GM19238 (cell line): Measurements from ENCODE around the gene MRTFA.

ENCODE experiments used
- DNase-seq: peaks from one replicate; pipeline ENCODE4 v3.0.0; 2011; ENCODE audit warnings: low spot score; ENCODE audit not compliant: insufficient read length

Gene MRTFA

DNA sequence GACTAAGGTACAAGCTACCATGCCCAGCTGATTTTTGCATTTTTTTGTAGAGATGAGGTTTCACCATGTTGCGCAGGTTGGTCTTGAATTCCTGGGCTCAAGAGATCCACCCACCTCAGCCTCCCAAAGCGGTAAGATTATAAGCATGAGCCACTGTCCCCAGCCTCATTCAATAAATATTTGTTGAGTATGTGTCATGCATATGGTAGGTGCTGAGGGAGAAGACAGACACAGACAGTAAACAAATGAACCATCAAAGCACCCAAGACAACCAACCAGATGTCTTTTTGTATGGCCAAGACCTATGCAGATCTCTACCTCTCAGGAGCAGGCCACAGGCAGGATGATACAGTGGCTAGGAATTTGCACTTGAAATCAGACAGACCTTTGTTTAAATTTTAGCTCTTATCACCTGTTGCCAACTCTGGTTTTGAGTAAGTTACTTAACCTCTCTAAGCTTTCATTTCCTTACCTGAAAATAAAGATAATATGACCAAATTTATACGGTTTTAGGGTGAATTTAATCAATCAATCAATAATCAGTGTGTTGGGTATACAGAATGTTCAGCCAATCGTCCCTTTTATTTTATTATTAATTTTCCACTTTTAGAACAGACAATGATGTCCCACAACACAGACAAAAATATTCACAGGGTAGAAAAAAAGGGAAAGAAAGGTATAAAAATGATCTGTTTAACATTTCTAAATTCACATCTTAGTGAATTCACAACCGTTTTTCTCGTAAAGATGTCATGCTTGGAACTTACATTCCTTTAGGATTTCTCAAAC lies 137.9 kb downstream of the MRTFA start:
- no peak for DNase-seq

DNA sequence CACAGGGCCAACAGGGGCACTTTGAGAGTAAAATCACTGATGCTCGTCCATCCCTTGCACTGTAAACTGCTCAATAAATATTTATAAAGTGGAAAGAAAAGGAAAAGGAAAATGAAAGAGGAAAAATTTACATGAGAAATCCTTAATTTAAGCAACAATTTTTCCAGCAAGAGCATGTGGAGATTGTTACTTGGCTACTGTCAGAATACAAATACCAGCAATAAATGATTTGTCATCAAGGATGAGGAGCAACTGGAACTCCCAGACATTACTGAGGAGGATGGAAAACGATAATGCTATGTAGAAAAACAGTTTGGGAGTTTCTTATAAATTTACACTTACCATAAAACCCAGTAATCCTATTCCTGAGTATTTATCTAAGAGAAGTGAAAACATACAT lies 143.1 kb downstream of the MRTFA start:
- no peak for DNase-seq

DNA sequence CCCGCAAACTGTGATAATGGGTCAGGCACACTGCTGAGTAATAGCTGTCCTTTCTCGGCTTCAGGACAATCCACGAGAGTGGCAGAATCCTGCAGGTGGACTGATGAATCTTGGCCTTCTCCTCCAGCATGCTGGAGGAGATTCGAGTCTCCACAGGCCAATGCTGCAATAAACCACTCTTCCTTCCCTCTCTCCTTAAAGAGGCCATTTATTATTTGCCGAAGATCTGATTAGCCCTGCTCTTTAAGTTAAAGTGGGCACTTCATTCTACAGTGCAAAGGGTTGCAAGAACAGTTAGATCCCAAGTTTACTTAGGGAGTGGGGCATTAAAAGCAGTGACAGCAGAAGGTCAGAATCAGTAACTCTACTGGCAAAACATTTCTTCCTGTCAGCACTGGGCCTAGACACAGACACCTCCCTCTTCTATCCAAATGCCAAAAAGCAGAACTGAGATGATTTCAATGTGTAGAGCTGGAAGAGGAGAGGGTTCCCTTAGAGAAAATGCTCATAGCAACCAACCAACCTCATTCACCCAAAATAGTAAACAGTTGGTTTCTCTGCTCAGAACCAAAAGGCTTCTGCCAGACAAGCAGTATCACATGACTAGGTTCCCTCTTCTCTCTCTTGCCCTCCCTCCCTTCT lies 144.4 kb downstream of the MRTFA start:
- peak; percentile 47 for DNase-seq

DNA sequence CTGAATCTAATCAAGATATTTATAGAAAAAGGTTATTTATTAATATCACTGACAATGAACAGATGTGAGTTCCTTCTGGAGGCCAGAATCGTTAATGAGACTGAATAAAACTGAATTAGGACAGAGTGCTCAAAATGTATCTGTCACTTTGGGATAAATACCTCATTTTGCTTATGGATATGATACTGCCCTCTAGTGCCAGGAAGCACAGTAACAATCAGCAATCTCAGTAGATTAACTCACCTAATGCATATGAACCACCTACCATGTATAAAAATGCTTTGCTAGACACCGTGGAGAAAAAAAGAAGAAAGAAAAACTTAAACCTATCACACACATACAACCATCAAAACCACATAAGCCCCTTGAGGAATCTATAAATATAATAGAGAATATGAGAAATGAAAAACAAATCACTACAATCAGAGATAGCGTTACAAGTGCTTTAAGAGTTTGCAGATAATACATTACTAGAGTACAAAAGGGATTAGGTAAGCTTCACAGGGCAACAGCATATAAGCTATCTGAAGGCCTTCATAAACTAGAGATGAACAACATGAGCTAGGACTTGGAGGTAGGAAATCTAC lies 148.8 kb downstream of the MRTFA start:
- DNase-seq, result no peak

DNA sequence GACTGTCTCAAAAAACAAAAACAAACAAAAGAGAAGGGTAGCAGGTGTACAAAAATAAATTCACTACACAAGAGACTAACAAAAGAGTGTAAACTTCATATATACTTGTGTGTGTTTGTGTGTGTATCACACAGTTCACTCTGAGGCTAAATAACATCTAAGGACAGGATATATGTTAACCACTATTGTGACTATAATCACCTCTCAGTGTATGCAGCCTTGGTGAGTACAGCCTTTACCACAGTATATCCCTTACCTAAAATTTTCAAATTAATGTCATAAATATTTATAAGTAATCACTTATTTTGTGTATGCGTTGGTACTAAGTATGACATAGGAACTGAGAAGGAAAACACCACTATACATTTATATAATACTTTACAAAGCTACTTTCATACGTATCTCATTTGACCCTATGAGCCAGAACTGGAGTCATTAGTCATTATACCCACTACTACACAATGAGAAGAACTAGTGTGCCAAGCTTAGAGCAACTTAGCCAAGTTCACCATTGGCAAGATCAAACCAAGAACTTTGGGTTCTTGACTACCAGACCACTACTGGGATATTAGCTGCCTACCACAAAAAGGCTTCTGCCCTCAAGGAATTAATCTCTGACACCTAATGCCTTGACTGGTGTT lies 149.4 kb downstream of the MRTFA start:
- no peak for DNase-seq

DNA sequence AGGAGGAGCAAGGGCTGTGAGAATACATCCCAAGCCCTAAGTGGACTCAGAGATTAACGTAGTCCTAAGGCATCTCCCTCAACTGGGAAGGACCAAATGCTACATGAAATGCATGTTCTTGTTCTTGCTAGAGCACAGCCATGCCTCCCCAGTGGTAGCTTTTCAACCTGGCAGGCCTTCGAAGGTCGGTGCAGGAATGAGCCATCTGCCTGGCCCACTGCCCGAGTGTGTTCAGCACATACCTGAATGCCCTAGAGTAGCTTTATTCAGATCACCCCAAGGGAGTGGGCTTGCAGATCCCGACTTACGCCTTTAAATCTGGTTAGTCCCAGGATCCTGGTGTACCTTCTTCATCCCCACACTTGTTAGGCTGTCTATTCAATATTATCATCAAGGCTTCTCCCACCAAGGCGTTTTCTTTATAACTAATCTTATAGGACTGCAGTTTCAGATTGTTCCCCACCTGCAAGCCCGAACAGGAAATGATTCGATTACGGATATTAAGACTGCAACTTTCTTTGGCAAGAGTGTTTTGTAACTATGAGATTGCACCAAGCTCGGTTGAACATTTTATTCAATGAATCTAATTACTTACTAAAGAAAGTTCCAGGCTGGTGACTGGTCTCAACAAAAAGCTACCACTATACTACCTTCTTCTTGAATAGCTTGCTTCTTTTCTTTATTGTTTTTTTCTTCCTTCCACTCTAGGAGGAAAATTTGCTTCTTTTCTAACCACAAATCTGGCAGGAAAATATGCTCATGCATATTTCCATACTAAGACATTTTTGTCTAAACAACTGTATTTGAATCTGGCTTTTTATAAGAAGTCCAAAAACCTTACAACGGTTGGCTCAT lies 150.5 kb downstream of the MRTFA start:
- no peak for DNase-seq

DNA sequence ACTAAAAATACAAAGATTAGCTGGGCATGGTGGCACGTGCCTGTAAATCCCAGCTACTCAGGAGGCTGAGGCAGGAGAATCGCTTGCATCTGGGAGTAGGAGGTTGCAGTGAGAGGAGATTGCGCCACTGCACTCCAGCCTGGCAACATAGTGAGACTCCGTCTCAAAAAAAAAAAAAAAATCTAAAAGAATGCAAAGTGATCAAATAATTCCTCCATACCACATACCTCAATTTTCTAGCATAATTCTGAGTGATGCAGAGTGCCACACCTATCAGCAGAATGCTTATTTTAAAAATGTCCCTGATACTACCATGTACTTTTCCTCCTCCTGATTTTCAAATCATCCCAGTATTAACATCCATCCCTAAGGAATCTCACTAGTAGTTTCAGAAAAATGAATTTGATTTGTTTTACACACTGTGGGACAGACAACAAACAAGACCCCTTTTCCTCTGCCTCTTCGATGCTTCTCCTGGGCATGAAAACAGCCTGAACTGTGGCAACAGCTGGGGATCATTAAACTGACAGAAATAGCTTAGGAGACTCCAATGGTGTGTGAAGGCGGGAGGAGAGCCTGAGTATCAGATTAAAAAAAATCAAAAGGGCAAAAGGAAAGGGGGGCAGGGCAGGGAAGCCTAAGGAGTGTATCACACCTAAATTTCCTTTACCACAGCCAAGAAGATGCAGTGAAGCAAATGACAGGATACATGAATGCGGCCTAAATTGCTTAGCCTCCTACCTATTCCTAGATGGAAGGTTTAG lies 151.4 kb downstream of the MRTFA start:
- no peak for DNase-seq

DNA sequence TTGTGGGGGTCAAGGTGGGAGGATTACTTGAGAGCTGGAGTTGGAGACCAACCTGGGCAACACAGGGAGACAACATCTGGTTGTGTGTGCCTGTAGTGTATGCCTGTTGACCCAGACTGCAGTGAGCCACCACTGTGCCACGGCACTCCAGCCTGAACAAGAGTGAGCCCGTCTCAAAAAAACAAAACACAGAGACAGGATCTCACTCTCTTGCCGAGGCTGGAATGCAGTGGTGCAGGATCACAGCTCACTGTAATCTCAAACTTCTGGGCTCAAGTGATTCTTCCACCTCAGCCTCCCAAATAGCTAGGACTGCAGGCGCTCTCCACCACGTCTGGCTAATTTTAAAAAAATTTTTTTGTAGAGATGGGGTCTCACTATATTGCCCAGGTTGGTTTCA lies 153.6 kb downstream of the MRTFA start:
- no peak for DNase-seq

DNA sequence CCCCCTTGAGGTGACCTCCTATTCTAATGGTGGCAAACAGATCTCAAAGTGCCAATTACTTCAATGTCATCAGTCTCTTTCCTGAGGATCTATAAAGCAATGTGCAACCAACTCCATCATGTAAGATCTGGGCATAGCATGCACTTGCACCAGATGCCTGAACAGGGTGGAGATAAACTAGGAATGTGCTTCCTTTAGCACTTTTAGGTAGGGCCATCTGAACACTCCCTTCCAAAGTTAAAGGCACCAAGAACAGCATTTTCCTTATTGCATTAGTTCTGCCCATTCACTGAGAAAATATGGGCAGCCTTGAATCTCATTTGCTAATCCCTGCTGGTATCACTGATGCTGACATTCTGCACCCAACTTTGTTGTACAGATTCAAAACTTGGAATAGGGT lies 154.1 kb downstream of the MRTFA start:
- DNase-seq, result no peak

DNA sequence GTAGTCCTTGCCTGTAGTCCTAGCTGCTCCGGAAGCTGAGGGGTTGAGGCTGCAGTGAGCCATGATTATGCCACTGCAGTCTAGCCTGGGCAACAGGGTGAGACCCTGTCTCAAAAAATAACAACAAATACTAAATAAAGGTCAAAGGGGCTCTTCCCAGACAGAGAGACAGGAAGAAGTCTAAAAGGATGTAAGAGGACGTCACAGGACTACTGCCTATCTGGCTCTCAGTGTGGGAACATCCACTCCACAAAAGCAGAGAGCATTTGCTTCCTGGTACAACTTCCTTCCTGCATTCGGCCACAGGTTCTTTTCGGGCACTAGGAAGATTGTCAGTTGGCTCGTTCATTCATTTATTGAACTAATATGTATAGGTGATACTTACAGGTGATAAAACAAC lies 155.5 kb downstream of the MRTFA start:
- no peak for DNase-seq

DNA sequence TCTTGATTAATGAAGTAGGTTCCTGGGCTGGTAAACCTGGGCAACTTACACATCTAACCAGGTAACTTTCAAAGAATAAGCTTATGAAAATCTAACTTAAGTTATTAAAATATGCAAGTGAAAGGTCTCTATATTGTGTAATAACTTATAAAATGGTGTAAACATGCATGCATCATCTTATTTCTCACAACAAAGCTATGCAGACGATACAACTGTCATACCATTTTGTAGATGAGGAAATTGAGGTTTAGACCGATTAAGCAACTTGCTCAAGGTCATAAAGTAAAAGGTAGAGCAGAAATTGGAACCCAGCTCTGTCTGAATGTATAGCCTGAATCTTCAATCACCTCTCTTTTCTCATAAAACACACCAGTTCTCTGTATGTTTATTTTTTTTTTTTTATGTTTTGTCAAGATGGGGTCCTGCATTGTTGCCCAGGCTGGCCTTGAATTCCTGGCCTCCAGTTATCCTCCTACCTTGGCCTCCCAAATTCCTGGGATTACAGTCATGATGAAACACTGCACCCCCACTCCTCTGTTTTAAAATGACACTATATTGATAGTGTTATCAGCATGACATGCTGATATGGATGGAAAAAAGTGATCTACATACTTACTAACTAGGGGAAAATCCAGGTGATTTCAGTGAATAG lies 156.5 kb downstream of the MRTFA start:
- no peak for DNase-seq

DNA sequence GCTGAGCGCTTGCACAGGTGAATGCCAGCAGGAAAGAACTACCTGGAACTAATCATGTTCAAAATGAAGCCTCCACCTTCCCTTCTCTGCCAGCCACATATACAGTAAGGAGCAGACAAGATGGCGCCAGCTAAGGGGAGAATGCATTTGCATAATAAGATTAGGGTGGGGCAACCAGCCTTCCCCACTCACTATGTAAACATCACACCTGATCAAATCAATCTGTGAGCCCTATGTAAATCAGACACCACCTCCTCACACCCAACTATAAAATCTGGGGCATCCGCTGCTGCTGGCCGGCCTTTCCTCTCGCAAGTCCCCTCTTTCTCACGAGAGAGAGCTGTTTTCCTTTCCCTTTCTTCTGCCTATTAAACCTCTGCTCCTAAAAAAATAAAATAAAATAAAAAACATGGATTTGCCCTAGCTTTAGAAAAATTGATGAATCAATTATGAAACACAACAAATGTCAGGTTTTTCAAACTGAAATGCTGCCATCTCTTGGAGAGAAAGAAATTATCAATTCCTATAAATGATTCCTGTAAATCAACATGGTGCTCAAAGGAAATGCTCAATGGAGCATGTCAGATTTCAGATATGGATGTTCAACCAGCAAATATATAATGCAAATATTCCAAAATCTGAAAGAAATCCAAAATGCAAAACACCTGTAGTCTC lies 157.3 kb downstream of the MRTFA start:
- DNase-seq, result no peak

DNA sequence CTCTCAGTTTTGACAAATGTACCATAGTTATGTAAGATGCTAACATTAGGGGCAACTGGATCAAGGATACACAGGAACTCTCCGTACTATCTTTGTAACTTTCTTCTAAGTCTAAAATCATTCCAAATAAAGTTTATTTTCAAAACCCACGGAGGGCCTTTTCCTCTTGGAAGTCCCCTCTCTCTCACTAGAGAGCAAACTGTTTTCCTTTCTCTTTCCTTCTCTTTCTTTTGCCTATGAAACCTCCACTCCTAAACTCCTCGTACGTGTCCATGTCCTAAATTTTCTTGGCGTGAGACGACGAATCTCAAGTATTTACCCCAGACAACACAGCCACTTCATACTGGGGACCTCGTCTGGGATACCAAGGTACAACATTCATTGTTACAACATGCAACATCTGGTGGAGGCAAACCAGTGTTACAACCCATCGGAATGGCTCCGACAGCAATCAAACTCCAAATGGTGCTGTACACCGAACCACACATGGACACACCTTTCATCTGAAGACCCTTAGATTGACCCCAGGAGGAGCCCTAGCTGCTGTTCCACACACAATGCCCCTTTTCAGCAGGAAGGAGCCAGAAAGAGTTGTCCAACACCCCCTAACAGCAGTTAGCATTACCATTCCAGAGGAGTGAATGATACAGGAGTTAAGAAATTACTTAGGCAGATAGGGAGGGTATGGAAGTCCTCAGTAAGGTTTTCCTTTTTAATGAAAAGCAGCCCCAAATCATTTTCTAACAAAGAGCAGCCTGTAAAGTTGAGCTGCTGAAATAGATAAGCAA lies 158.0 kb downstream of the MRTFA start:
- DNase-seq, result no peak

DNA sequence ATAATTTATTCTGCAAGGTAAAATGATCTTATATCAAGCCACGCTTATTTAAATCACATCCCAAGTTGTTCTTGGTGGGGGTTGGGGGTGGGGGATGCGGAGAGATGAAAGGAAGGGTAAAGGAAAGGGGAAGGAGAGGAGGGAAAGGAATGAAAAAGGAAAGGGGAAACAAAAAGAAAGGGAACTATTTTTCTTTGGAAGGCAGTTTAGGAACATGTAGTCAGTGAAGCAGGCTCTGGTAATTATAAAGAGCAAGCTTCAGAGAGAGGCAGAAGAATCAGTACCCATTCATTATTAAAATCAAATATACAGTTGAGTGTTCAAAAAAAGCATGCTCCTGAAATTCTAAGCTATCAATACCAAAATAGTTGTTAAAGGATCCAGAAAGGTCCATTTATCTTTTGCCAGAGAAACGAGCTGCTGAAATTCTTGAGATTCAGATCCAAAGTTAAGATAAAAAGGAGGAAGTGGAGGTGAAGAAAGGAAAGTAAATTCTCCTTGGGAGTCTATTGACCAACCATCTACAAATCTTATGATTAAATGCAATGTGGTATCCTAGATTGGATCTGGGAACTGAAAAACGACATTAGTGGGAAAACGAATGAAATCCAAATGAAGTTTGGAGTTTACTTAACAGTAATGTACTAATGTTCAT lies 158.7 kb downstream of the MRTFA start:
- DNase-seq, result no peak

DNA sequence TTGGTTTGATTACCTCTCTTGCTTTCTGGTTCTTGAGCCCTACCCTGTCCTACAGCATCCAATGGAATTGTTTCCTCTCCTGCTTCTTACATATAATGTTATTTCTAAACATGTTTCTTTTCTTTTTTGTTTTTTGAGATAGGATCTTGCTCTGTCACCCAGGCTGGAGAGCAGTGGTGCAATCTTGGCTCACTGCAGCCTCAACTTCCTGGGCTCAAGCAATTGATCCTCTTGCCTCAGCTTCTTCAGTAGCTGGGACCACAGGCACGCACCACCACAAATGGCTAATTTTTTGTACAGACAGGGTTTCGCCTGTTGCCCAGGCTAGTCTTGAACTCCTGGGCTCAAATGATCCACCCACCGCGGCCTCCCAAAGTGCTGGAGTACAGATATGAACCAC lies 160.2 kb downstream of the MRTFA start:
- DNase-seq, result no peak

DNA sequence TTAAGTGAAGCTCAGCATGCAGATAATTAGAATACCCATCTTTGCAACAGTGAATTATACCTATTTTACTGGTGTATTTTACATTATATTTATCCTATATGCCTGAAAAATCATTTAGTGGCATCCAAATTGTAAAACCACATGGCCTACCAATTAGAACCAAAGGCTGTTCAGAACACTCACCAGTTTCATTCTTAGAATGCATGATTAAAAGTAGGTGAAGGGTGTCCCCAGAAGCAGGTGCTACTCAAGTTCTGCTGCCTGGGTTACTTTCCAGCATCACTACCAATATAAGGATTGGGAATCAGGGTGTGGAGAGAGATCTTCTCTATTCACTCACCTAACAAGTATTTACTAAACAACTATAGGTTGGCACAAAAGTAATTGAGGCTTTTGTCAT lies 162.8 kb downstream of the MRTFA start:
- no peak for DNase-seq

DNA sequence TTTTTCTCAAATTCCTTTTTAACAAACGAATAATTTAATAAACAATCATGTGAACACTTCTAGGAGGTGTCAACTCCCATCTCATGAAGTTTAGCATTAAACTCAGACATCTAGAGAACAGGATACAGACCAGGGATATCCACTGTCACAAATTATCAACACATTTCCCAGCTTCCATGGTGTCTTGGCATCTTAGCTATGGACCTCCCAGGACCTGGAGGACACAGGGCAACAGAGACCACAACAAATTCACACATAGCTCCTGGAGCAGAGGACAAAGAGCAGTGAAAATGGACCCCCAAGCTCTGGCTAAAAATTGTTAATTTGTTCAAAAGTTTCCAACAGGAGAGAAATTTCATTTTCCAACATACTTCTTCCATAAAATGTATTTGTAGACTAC lies 163.9 kb downstream of the MRTFA start:
- DNase-seq, result no peak

DNA sequence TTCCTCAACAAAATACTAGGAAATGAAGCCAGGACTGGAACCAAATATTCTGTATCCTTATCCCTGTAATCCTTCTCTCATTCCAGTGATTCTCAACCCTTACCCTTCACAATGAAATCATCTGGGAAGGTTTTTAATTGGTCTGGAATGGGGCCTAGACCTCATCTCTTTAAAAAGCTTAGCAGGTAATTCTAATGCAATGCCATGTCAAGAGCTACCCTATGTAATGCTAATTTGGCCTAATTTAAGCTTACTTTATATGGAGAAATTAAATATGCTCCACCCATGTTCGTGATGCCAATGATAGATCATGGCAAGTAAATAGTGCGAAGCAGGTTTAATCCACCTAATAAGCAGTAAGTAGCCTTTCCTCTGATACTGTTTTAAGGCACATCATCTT lies 164.5 kb downstream of the MRTFA start:
- no peak for DNase-seq
